ENCODE results near the gene ATP8A1.
"Not testable (repeated sequence)": the region's sequence is repeated elsewhere in the genome, so short reads cannot be mapped to it uniquely, and the experiment has no call there.

The ATP8A1 gene

GRCh38 chr4:42656944-42657792, at the start of gene ATP8A1:
Gene ATP8A1, minus strand, starts transcription at chr4:42657105. Its CDS starts 232 bp downstream, at chr4:42656873.
- peak; percentile 84 for DNase-seq (ENCODE audit: low read depth)

- DNase-seq (ENCODE audit: low read depth): no peak
These were observed 49.2 kb upstream of the ATP8A1 start for GRCh38 chr4:42706086-42706485.

- DNase-seq (ENCODE audit: low read depth): no peak
These were observed 46.9 kb upstream of the ATP8A1 start for GRCh38 chr4:42703813-42704212.

GRCh38 chr4:42702895-42703294, 46.0 kb upstream of the ATP8A1 start:
- no peak for DNase-seq (ENCODE audit: low read depth)

GRCh38 chr4:42701780-42702179, 44.9 kb upstream of the ATP8A1 start:
- not testable (repeated sequence) for DNase-seq (ENCODE audit: low read depth)

GRCh38 chr4:42690537-42690936, 33.6 kb upstream of the ATP8A1 start:
- DNase-seq (ENCODE audit: low read depth): no peak

GRCh38 chr4:42683393-42683792, 26.5 kb upstream of the ATP8A1 start:
- DNase-seq (ENCODE audit: low read depth): no peak

- DNase-seq (ENCODE audit: low read depth): no peak
These were observed 21.6 kb upstream of the ATP8A1 start for GRCh38 chr4:42678512-42678911.

- DNase-seq (ENCODE audit: low read depth): no peak
These were observed 19.4 kb upstream of the ATP8A1 start for GRCh38 chr4:42676066-42676951.

GRCh38 chr4:42673082-42673425, 16.1 kb upstream of the ATP8A1 start:
- DNase-seq (ENCODE audit: low read depth): peak; percentile 7

GRCh38 chr4:42672359-42673081, 15.6 kb upstream of the ATP8A1 start:
- DNase-seq (ENCODE audit: low read depth): no peak

- no peak for DNase-seq (ENCODE audit: low read depth)
These were observed 14.7 kb upstream of the ATP8A1 start for GRCh38 chr4:42671431-42672194.

GRCh38 chr4:42658261-42658660, 1.4 kb upstream of the ATP8A1 start:
- no peak for DNase-seq (ENCODE audit: low read depth)

GRCh38 chr4:42656679-42656943, 294 bp downstream of the ATP8A1 start:
- DNase-seq (ENCODE audit: low read depth): no peak

GRCh38 chr4:42655921-42656678, 805 bp downstream of the ATP8A1 start:
- peak; percentile 12 for DNase-seq (ENCODE audit: low read depth)

GRCh38 chr4:42655269-42655637, 1.7 kb downstream of the ATP8A1 start:
- DNase-seq (ENCODE audit: low read depth): no peak

- DNase-seq (ENCODE audit: low read depth): peak; percentile 68
These were observed 2.2 kb downstream of the ATP8A1 start for GRCh38 chr4:42654631-42655268.

- DNase-seq (ENCODE audit: low read depth): no peak
These were observed 3.0 kb downstream of the ATP8A1 start for GRCh38 chr4:42653626-42654560.

GRCh38 chr4:42652529-42653231, 4.2 kb downstream of the ATP8A1 start:
- not testable (repeated sequence) for DNase-seq (ENCODE audit: low read depth)

Measured in iris pigment epithelial cell (primary cell).